GM21737 (cell line): ENCODE data around the gene MRPL14.

Experiments used
- ATAC-seq: cut with Tn5 transposase; IDR thresholded peaks from one replicate; pipeline ENCODE4 v1.9.1; 2021; ENCODE audit warnings: mild to moderate bottlenecking, moderate library complexity; ENCODE audit not compliant: unreplicated experiment

Gene MRPL14

DNA sequence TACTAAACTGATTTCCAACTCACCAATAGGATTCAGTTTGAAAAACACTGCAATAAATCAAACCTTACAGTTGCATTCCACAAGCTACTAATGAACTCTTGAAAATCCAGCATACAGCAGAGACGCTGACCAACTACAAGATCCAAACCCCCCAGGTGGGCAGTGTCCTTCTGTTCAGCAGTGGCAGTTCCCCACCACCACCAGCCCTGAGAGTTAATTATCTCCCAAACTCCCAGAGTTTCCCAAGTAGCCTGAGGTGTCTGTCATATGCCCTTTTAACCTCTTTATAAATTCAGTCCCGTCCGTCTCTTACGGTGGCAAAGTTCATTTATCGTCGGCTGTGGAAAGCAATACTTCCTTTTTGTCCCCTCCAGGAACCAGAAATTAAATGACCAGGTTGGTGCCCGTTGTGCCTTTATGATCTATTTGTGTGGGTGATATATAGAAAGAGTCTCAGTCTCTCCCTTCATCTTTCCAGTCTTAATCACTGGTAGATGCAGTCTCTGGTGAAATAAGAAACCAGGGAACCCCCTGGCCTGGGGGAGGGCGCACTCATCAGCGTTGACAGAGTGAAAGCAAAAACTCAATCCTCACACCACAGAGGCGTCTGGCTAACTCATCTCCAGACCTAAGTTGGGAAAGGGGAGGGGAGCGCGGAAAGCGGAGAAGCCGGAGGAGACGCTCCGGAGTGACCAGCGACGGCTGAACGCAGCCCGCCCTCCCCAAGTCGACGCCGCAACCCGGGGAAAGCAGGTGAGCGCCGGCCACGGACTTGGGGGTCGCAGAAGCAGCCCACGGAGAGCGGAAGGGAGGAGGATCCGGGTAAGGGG, 717 bp downstream of the MRPL14 start:
- ATAC-seq: peak; percentile 43

DNA sequence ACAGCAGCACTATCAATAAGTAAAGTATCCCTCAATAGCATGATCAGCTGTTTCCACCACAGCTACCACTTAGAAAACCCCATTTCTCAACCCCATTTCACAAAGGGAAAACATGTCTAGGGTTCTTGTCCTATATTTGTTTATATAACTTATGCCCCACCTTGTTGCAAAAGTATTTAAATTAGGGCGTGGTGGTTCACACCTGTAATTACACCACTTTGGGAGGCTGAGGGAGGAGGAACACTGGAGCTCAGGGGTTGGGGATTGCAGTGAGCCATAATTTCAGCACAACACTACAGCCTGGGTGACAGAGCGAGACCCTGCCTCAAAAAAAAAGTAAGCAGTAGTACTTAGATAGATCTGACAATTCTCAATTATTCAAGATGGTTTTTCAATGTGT, 3.7 kb downstream of the MRPL14 start:
- no peak for ATAC-seq

- ATAC-seq: no peak
Measured at GRCh38 chr6:44122801-44123200, 4.5 kb downstream of the MRPL14 start.

- no peak for ATAC-seq
Measured at GRCh38 chr6:44120692-44121443, 6.4 kb downstream of the MRPL14 start.

GRCh38 chr6:44119704-44120262, 7.5 kb downstream of the MRPL14 start:
- no peak for ATAC-seq

DNA sequence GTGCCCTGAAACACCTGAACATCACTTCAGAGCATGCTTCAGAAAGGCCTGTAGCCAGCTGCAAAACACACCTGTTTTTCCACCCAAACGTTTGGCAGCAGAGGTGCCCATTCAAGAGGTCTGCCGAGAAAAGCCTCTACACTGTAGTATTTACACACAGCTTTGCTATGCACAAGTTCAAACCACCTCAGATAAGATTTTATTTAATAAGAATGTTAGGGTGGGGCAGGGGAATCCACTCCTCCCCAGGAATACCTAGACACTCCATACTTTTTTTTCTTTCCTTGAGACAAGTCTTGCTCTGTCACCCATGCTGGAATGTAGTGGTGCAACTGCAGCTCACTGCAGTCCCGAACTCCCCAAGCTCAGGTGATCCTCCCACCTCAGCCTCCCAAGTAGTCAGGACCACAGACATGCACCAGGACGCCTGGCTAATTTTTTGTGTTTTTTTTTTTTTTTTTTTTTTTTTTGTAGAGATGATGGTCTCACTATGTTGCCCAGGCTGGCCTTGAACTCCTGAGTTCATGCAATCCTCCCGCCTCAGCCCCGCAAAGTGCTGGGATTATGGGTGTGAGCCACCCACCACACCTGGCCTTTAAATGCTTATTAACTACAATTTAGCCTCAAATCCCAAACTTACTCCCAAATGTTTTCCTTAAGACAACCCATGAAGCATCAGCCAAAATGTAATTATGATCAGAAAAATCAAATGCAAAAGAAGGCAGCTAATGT, 9.7 kb downstream of the MRPL14 start:
- no peak for ATAC-seq

GRCh38 chr6:44116641-44117382, 10.4 kb downstream of the MRPL14 start:
- no peak for ATAC-seq

DNA sequence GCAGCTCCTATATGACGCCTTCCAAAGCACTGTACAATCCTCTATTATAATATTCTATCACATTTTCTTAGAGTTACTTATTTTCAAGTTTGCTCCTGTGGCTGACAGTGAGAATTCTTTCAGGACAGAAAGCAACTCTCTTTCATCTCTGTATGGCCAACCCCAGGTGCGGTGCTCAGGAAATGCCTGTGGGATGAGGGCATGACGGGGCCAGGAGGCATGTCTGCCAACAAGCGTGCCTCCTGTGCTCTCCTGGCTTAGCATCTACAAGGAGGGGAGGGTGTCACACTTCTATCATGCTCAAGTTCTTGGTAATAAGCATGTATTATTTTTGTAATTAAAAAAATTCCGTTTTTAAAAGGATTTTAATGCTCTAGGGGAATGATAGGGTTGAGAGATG, 11.4 kb downstream of the MRPL14 start:
- ATAC-seq: no peak

GRCh38 chr6:44113414-44113813, 13.8 kb downstream of the MRPL14 start:
- ATAC-seq: no peak

GRCh38 chr6:44111434-44112417, 15.5 kb downstream of the MRPL14 start:
- no peak for ATAC-seq

GRCh38 chr6:44110966-44111365, 16.3 kb downstream of the MRPL14 start:
- ATAC-seq: no peak

DNA sequence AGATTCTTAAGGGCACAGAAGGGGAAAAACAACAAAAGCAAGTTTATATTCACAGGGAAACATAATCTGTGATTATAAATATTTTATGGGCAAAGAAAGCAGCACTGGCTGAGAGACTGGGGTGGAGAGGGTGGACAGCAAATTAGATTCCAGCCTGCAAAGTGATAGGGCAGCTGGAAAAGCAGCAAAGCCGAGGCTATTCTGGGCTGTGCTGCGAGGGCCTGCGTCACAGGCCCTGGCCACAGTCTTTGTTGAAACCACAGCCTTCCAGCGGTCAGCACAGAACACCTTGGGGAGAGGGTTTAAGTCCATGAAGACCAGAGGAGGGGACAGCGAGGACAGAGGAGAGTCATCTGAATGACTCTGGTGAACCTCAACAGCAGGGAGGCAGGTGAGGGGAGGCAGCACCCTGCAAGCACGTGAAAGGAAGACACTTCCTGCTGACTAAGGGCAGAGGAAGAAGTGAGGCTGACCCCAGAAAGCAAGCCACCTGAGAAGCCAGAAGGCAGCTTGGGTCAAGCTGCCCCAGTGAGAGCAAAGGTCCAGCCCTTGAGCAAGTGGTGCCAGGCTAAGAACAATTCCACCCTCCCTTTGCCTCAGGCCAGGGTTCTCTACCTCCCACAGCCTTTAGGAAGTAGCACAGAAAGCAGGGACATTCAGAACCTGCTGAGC, 17.1 kb downstream of the MRPL14 start:
- ATAC-seq: no peak

GRCh38 chr6:44109212-44109611, 18.0 kb downstream of the MRPL14 start:
- no peak for ATAC-seq

DNA sequence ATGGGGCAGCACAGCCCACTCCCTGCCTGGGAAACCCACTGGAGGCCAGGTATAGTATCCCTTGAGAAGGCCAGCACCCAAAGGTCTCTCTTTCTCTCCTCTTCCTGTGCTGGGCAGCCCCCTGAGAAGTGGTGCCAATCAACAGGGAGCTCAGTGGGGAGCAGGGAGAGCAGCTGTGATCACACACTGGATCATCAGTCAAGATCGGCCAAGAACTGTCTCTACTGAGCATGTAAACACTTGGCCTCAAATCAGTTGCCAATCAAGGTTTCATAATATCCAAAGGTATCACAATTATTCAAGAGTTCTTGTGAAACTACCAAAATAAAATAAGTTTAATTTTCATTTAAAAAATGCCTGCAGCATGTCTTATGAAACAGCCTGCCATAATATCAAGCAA, 18.8 kb downstream of the MRPL14 start:
- ATAC-seq: no peak

DNA sequence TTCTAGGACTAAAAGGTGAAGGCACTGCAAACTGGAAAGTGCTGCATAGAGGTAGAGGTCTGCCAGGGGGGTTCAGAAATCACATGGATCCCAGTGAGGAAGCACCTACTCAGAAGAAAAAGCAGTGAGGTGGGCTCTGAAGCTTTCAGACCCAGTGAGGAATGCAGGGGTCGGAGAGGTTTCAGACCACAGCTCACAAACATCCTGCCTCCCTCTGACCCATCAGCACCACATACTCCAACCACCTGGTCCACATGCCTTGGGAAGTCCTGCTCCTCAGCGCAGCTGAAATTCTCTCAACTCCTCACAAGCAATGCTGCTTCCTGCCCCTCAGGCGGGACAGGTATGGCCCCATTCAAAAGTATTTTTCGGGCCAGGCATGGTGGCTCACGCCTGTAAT, 20.2 kb downstream of the MRPL14 start:
- no peak for ATAC-seq

- ATAC-seq: no peak
Measured at GRCh38 chr6:44105993-44106740, 21.1 kb downstream of the MRPL14 start.

- ATAC-seq: no peak
Measured at GRCh38 chr6:44105146-44105545, 22.1 kb downstream of the MRPL14 start.

DNA sequence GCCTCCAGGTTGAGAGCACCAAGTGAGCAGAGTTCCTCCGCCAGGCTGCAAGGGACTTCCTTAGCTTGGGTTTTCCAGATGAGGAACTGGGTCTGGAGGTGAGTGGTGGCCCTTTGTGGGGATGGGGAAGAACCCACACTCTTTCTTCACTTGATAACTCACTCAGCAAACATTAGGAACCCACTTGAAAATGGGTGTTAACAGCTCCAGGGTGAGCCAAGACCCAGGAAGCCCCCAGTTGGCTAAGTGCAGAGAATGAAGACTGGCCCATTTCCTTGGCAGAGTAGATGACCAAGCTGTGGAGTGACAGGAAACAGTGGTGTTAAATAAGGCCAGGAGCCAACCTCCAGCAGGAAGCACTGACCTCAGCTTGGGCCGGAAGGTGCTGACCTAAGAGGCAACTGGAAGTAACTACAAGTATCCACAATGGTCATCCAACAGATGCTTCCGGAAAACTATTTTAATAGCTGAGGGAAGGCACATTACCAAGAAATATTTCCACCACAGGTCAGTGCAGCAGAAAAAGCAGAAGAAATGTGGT, 22.7 kb downstream of the MRPL14 start:
- no peak for ATAC-seq
